HG03060 (cell line): ENCODE measurements around the gene NHS.

ENCODE experiments used
- ATAC-seq: cut with Tn5 transposase; IDR thresholded peaks from one replicate; pipeline ENCODE4 v1.9.1; 2021; ENCODE audit warnings: low read depth, moderate number of reproducible peaks; ENCODE audit not compliant: unreplicated experiment

NHS gene

DNA sequence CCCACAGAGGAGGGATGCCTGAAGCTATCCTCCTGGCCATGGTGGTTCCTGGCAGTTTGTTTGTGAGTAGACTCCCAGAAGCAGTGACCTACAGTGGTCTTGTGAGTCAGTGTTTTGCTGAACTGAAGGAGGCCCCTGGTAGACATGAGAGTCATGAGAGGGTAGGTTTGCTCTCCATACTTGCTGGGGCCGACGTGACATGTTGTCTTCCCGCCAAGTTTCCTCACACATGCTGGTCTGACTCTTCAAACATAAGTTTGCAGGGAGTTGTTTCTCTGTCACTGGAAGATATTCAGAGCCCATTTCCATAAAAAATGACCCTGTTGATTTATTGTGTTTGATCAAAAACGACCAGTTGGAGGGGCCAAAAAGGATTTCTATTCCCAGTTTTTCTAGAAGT lies 231.2 kb downstream of the NHS start:
- ATAC-seq: no peak

DNA sequence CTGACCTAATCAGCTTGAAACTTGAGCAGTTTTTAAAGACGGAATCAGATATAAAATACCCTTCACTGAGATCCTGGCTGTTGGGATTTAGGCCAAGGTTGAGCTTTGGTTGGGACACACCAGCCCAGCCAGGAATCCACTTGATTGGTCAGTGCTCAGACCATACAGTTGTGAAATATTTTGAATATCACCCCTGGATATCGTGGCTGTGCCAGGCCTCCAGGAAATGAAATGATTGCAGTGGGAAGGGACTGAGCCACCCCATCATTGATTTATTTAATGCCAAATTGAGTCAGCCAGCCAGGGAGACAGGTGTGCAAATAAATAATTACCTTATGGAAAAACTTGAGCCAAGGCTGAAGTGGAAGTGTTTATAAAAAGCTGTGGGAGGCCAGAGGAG lies 233.9 kb downstream of the NHS start:
- ATAC-seq: no peak

DNA sequence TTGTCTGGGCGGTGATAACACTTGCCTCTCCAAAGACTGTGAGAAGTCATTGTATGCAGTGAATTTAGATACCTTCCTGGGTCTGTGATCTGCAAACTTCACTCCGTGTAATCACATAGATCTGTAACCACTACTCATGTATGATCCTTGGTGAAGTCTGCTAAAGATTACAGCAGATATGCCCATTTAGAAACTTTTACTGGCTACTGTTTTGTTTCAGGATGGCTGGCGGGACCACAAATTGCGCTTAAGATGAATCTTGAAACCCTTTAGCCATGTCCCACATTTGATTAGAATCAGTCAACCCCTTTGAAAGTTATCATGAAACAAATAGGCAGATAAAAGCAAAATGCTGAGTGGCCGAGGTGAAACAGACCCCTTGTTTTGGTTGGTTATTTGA lies 235.8 kb downstream of the NHS start:
- ATAC-seq: no peak

DNA sequence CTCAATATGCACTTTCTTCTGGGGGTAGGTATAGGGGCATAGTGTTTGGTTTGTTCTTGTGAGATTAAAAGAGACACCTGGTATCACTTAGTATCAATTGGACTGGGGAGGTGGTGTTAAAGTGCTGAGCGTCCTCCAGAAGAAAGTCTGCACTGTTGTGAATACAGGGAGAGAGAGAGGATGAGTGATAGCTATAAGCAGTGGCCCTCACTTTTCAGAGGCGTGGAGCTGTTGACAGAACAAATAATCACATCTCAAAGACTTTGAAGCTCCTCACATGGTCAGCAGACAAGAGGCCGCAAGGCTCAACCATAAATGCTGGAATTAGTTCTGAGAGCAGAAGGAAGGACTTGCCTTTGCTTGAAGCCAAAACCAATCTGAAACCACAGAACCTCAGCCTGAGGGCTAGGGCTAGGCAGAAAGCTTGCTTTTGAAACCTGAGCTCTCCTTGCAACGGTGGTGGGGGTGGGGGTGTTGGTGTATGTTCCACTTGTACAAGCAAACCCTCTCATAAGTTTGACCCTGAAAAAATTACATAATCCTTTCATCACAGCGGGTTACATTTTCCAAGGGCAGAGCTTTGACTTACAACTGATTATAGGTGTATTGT lies 239.1 kb downstream of the NHS start:
- no peak for ATAC-seq

DNA sequence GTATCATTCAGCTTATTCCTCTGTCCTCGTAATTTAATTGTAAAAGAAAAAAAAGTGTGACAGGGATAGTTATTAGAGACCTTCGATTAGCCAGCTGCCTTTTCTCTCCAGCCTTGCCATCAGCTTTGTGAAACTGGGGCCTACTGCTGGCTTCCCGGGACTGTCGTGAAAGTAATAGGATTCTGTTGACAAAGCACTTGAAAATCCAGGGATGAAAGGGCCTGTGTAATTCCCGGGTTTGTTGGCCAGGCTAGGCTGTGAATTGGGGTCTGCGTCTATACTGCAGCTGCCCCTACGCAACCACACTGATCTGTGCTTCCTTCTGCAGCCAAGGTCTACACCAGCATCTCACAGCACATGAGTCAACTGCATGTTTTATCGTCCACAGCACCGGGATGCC lies 241.9 kb downstream of the NHS start:
- no peak for ATAC-seq

DNA sequence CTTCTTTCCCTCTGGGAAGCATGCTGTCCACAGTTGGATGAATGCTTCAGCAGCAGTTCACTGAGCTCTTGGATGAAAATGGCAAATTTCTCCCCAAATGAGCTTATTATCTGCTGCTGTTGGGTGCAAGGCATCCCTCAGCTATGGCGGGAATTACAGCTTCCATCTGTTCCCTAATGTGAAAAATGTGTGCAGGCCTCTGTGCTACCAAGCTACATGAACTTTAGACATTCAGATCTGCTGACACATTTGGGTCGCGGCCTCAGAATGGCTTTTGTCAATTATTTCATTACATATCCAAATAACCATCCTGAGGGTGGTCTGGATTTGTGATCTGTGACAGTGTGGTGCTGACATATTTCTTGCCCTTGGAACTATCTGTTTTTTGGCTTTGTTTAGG lies 242.8 kb downstream of the NHS start:
- ATAC-seq: no peak

DNA sequence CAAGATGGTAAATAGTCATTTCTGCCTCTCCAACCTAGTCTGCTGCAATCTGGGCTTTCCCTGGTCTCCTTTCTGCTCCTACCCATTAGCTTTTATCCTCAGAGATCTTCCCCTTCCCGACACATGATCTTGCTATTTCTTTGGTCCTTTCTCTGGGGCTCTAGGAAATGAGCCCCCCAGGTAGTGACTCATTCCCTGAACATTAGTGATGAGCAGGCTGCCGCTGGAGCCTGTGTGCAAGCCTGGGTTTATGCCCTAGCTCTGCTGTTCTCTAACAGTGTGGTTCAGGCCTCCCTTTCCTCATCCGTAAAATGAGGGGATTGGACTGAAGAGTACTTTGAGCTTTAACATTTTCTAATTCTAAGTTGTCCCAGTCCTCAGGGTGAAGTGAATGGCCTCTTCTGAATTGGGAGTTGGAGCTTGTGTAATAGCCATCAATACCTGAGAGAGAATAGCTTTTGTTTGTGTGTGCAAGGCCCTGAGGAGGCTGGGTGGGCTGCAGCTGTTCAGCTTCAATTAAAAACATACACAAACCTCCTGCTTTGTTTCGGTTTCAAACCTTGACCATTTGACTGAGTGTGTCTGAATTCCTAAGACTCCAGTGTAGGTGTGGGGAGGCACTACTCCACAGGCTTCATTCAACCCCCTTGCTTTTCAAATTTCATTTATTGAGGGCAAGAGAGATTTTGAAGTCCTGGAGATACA lies 246.7 kb downstream of the NHS start:
- no peak for ATAC-seq

DNA sequence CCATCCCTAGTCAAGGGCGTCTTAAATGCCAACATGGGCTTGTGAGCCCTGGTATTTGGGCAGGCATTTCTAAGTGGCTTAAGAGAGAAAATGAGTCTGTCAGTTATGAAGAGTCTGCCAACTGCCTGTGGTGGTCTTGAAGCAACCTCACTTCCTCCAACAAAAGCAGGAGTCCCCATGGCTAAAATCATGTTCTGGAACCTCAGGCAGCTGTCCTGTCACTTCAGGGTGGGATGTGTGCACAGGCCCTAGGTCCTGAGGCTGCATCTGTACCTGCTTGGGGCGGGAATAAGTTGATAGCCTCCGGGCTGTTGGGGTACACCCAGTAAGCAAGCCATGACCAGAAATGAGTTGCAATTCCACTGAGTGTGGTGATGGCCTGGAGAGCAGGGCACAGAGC lies 247.3 kb downstream of the NHS start:
- no peak for ATAC-seq

DNA sequence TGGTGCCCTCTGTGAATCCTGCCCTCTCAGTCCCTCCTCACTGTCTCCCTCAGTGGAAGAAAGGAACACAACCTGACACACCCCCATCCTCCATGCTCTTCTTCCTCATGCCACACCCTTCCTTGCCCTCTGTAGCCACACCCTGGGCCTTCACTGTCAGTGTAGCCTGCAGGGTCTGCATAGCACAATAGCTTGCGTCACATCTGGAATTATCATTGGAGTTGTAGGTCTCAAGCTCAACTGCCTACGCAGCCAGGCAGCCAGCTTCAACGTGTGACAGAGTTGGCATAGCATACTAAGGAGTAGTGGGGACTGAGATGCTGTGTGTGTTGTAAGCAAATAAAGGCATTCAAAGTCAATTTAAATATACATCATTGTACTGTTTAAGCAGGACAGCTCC lies 248.8 kb downstream of the NHS start:
- ATAC-seq: no peak

DNA sequence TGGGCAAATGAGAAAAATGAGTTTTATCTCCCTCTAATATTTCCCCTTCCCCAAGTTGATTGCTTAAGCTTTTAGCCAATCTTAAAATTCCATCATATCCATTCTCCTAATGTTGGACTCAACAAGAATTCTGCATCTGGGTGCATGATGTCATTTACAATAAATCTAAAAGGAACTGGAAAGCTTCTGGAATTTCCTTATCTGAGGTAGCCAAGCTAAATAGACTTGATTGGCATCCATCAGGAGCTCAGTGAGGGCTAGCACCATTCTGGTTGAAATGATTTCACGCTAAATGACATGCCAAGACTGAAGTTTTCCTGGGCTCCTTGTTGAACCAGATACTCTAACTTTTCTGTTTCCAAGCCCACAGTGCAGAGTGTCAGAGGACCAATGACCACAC lies 252.0 kb downstream of the NHS start:
- no peak for ATAC-seq

DNA sequence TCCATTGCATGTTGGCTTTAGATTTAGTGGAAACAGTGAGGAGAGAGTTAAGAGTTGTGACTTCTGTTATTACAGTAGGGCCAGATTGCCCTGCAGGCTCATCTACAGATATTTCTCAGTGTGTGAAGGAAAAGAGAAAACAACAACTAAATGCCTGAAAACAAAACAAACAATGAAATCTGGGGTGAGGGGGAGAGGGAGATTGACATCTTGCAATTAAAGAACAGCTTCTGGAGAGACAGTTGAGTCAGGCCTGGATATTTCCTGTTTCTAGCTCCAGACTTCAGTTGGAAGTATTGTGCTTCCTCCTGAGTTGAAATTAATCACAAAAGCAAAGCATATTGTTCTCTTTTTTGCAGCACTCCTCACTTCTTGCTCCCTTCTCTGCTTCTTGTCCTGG lies 254.0 kb downstream of the NHS start:
- no peak for ATAC-seq

DNA sequence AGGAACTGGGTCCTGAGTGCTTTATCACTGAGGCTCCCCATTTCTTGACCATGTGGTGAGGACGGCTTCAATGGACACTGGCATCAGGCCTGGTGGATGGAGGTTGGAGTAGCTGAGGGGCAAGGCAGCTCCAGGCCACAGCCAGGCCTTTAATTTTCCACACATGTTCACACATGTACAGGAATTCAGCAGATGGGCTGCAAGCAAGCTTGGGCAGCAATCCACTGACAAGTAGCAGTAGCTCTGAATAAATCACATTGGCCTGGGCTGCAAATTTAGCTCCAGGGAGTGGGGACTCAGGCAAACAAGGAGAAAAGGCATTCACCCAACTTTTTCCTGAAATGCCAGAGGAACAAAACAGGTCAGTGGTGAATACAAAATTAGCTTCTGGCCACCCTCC lies 254.5 kb downstream of the NHS start:
- no peak for ATAC-seq

DNA sequence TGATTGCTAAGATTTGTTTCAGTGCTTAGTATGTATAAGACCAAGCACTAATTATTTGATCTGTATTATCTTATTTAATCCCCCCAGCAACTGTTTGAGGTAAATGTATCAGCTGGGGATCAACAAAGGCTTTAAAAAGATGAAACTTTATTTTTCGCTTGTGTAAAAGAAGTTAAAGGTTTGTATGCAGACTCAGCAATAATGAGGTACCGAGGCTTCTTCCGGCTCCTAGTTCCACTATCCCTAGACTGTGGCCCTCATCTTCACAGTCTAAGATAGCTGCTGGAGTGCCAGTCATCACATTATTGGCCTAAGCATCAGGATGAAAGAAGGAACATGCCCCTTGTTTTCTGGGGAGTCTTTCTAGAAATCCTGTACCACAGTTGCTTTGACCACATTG lies 256.6 kb downstream of the NHS start:
- ATAC-seq: no peak

DNA sequence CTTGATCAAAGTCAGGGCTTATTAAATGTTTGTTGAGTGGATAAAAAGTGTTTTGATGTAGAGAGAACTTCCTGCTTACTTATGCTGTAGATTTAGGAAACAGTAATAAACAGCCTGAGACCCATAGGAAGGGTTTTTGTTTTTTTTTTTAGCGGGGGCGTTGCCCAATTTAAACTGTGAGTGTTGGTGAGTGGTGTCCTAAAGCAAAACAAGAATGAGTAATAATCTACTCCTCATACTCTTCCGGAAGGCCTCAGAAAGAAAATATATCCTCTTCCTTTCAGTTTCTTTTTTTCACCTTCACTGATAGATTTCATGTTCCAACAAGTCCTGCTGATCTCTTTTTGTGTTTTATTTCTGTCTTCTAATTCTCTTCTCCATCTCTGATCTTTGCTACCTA lies 257.9 kb downstream of the NHS start:
- ATAC-seq: no peak

DNA sequence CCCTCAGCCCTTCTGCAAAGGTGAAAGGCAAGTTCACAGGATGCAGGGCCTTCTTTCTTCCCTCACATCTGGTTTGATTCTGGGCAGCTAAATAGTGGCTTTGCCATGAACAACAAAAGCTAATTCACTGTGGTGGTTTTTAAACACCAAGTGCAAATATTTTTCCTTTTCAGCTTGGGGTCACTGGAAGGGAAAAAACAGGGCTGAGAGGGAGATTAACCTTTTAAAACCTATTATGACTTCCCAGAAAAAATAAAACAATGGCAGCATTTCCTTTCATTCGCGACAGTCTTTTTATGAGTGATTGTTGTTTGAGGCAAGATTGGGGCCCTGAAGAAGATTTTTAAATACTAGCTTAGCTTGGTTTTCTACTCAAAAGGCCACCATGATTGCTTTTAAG lies 258.5 kb downstream of the NHS start:
- ATAC-seq: no peak

DNA sequence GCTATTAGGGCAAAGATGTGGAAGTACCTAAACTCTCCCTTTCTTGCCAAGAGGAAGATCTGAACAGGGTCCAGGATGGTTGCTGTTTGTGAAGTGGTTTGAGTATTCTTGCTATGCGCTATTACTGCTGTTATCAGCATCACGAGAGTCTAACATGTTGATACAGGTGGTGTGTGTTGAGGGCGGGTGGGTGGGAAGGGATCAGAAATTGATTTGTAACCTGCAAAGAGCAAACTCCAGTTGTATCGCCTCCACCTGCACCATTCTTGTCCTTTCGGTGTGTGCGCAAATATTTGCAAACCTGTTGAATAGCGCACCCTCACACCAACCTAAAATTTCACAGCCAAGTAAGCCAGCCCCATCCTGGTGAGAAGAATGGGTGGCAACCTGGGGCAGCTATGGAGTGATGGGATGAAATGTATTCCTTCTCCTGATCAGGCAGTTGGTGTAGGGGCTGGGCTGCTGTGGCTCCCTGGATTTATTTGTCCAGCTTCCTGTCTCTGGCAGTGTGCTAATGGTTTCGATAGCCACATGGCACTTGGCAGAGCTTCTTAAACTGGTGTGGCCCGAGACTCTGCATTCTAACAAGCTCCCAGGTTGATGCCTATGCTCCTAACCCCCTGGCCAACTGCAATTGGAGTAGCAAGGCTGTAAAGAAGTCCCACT lies 259.7 kb downstream of the NHS start:
- ATAC-seq: no peak

DNA sequence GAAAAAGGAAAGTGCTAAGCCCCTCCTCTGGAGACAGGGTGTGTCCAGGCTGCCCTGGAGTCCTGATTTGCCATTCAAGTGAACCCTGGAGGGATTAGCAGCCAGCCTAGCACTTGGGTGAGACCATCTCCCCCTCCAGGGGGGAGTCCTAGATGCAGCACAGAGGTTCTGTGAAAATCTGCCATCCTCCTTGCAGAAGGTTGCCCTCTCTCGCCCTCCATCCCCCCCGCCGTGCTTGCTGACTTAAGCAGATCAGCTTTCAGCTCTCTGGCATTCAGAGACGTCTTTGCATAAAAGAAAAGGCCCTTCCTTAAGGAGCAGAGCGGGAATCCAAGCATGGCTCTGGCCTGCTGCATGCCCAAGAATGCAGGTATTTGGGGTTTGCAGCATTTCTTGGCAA lies 260.2 kb downstream of the NHS start:
- ATAC-seq: no peak

DNA sequence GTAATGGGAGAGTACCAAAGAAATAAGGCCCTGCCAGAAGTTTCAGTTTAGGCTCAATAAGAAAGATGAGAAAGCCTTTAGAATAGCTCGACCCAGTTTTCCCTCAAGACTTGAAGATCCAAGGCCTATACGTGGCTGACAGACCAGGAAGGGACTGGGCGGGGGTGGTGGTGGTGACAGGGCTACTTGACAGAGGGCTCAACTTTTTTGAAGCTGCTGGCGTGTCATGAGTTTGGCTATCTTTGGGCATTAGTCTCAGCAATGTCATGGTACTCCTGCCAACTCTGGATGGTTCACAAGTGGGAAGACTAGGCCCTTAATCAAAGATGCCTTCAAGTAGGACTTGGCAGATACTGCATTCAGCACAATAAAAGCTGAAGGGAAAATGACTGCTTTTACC lies 262.2 kb downstream of the NHS start:
- ATAC-seq: no peak

DNA sequence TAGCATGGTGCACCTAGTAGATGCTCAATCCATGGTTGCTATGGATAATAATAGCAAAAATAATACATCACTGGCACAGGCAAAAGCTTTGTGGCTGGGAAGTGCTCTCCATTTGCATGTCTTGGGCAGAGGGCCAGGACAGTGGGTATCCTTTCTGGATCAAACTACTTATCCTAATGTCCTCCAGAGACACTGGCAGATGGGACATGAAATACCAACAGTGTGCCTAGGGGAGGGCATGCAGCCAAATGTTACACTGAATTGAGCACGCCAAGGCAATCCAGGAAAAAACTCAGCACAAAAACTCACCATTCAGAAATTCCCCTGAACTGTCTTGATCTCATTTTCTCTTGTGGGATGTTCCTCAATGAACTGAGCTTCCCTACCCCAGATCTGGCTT lies 263.7 kb downstream of the NHS start:
- no peak for ATAC-seq

DNA sequence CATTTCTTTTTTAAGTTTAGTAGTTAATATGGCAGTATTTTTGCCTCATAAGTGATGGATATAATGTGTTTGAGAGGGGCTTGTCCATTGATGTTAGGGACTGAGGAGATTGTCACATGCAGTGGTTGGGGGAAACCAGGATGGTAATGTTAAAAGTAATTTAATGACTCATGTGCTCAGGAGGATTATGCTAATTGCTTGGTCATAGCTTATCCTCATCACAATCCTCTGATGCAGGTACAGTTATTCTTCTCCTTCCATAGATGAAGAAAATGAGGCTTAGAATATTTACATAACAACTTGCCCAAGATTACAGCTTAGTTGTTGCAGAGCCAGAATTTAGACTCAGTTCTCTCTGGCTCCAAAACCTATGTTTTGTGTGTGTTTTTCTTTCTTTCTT lies 267.9 kb downstream of the NHS start:
- no peak for ATAC-seq

DNA sequence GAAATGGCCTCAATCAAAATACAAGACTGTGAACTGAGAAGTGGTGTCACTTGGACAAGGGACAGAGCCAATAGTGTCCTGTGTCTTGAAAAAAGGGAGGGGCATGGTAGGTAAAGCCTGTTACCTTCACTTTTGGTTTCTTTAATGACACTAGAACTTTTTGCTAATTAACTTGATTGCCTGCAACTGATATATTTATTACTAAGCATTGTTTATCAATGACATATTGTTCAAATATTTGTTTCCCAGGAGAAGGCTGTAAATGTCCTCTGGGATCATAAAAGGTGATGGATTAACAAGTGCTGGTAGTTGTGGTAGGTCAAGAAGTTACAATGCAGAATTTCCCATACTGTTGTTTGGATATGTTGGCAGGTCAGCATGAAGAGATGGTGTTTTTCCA lies 268.5 kb downstream of the NHS start:
- no peak for ATAC-seq

DNA sequence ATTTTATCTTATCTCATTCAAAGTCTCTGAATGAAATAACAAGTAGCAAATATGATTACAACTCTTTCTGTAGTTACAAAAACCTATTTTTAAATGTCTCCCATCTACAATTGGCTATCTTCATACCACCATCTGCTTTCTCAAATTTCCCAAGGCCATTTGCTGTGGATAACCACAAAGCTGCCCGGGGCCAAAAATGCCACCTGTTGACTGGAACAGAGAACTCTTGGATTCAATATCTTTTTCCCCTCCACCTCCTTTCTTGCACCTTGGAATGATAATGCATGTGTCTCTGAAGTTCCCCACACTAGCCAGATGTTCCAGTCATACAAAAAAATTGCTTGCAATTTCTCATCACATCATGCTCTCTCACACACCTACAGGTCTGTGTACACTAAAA lies 269.0 kb downstream of the NHS start:
- no peak for ATAC-seq
